D721Med (cell line): ENCODE measurements around the gene HAUS2.
"Not testable (repeated sequence)": the region's sequence is repeated elsewhere in the genome, so short reads cannot be mapped to it uniquely, and the experiment has no call there.

Experiments used
- DNase-seq: peaks from one replicate; pipeline ENCODE4 v3.0.0; 2011; ENCODE audit warnings: low spot score; ENCODE audit not compliant: insufficient read length
- FAIRE-seq: peaks from 2 replicates; lab custom pipeline; 2011; peaks lifted over from hg19 to GRCh38; lab: Jason Lieb, UNC
- TF ChIP-seq, protein P1 (sequence below): IDR thresholded peaks from 2 replicates; pipeline ENCODE4 v1.5.1; 2012; ENCODE audit warnings: mild to moderate bottlenecking, control low read depth; ENCODE audit not compliant: insufficient read depth; ENCODE audit errors: missing control alignments

The HAUS2 gene

DNA sequence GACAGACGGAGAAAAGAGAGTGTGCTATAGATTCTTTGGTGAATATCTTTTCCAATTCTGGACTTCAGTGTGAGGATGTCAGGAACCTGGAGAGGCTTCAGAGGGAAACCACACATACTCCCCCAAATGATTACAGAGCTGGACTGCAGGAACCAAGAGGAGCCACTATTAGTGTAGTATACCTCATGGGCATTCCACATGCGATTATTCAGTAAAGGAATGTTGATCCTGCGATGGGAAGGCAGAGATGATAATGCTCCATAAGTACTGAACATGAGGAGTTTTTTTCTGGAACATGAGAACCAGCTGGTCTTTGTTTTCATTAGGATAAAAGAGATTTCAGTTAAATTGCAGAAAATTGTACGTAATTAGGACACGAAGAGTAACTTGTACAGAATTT is 45.5 kb downstream of the HAUS2 start:
- DNase-seq (no peak), FAIRE-seq (no peak)
- TF ChIP-seq, protein P1, sequence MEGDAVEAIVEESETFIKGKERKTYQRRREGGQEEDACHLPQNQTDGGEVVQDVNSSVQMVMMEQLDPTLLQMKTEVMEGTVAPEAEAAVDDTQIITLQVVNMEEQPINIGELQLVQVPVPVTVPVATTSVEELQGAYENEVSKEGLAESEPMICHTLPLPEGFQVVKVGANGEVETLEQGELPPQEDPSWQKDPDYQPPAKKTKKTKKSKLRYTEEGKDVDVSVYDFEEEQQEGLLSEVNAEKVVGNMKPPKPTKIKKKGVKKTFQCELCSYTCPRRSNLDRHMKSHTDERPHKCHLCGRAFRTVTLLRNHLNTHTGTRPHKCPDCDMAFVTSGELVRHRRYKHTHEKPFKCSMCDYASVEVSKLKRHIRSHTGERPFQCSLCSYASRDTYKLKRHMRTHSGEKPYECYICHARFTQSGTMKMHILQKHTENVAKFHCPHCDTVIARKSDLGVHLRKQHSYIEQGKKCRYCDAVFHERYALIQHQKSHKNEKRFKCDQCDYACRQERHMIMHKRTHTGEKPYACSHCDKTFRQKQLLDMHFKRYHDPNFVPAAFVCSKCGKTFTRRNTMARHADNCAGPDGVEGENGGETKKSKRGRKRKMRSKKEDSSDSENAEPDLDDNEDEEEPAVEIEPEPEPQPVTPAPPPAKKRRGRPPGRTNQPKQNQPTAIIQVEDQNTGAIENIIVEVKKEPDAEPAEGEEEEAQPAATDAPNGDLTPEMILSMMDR: no peak

DNA sequence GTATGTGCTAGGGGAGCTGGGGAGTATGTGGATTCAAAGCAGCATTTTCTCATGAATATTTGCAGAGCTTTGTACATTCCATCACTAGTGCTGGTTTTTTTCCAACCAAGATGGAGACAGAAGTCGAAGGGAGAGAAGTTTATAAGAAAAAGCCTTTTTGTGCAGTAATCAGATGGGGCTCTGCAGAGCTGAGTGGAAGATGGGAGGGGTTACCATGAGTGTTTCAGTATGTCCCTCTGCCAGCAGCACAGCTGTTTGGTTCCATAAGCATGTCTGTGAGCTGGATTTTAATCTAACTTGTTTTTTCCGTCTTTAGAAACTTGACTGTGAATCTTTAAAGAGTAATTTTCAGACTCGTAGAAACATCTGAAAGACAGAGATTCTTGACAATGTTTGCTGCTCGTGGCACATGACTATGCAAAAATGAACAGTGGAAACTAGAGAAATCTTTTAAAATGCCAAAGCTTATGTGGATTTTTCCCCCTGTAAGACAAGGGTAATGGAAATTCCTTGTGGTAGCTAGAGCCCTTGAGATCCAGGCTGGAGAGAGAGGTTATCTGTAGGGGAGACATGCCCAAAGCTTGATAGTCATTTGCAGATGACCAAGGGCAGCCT is 47.1 kb downstream of the HAUS2 start:
- DNase-seq (no peak), FAIRE-seq (no peak)
- TF ChIP-seq, protein P1: no peak

DNA sequence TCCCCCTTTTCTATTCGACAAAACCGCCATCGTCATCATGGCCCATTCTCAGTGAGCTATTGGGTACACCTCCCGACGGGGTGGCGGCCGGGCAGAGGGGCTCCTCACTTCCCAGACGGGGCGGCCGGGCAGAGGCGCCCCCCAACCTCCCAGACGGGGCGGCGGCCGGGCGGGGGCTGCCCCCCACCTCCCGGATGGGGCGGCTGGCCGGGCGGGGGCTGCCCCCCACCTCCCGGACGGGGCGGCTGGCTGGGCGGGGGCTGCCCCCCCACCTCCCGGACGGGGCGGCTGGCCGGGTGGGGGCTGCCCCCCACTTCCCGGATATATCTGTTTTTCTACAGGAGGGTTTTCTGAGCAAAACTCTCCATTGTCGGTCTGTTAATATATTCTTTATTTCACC is 52.7 kb downstream of the HAUS2 start:
- FAIRE-seq, DNase-seq: not testable (repeated sequence)

DNA sequence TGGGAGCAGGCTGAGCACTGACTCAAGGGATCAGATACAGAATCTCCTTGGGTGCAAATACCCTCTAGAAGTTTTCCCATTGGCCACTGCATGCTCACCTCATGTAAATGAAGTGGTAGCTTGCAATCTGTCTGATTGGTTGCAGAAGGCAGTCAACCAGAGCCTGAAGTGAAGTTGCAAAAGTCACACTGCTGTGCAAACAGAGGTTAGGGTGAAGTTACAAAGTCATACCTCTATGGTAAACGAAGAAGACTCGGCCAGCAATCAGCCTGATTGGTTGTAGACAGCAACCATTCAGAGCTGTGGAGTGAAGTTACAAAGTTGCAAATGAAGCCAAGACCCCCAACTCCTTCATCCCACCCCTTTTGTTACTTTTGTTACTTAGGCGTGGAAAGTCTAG is 53.9 kb downstream of the HAUS2 start:
- FAIRE-seq (no peak), DNase-seq (no peak)
- TF ChIP-seq, protein P1: no peak

DNA sequence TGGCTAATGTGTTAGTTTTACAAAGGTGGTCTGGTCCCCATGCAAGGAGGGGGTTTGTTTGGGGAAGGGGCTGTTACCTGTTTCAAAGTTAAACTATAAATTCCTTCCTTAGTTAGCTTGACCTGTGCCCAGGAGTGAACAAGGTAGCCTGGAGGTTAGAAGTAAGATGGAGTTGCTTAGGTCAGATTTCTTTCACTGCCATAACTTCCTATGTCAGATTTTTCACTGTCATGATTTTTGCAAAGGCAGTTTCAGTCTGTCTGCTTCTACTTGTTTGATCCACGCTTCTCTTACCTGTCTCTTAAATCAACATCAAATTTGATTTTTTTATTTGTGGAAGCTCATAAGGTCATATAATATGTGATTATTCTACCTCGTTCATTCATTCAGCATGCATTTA is 55.3 kb downstream of the HAUS2 start:
- TF ChIP-seq, protein P1: no peak
- DNase-seq: no peak
- no peak for FAIRE-seq

DNA sequence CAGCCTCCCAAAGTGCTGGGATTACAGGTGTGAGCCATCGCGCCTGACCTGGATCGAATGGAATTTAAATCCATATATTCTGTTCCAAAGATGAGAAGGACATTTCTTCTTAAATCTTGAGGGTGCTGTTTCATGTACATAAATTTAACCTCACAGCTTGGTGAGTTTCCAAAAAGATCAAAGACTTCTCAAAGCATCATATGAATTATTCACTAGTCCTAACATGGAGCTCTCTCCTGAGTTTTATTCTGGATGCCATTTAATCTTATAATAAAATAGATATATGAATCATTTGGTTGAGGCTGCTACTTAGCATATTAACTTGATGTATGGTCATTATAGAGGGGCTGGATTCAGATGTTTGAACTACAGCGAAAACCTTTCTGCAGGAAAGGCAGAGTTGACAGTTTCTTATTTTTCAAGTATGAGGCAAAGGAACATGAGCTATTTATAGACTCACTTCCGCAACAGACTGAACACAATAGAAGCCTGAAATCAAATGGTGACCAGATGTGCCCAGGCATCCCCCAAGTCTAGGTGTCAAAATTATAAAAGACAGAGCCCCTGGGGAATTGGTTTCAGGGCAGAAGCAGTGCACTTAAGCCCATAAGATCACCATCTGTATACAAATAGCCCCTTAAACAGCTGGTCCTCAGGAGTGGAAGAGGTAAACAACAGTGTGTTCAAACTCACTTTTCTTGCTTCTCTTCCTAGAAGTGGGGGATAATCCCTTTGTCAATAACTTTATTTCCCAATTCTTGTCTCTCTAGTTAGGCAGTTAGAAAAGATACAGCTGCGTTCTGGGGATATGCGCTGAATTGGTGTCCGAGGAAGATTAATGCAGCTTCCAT is 56.5 kb downstream of the HAUS2 start:
- TF ChIP-seq, protein P1: no peak
- FAIRE-seq: no peak
- DNase-seq: no peak

DNA sequence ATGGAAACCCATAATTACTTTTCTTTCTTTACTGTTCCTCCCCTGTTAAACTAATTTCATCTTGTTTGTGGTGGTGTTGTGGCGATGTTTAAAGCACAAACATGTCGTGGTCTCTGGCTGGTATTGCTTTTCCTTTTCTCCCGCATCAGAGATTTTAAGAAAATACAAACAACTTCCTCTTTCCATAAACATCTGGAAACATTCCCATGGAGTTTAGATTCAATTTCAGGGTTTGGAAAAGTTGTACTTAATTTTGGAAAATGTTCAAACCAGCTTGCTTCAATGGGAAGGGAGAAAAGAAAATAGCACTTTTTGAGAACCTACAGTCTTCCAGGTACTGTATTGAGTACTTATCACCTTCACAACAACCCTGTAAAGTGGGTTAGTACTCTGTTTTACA is 57.2 kb downstream of the HAUS2 start:
- TF ChIP-seq, protein P1: no peak
- DNase-seq: no peak
- FAIRE-seq: no peak
